Activated CD4-positive, alpha-beta T cell treated with anti-CD3 and anti-CD28 coated beads, Interleukin-2, amount 50 U/mL, for 24 hours (primary cell): ENCODE results near the gene FUT6.
"Not testable (repeated sequence)": the region's sequence is repeated elsewhere in the genome, so short reads cannot be mapped to it uniquely, and the experiment has no call there.

Experiments
- DNase-seq, 2 donors: peaks; one replicate each; pipeline ENCODE4 v3.0.0-alpha.2; 2020; ENCODE audit warnings: low read depth in 1 of 2, low spot score in 1 of 2

The FUT6 gene, protein sequence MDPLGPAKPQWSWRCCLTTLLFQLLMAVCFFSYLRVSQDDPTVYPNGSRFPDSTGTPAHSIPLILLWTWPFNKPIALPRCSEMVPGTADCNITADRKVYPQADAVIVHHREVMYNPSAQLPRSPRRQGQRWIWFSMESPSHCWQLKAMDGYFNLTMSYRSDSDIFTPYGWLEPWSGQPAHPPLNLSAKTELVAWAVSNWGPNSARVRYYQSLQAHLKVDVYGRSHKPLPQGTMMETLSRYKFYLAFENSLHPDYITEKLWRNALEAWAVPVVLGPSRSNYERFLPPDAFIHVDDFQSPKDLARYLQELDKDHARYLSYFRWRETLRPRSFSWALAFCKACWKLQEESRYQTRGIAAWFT

DNA sequence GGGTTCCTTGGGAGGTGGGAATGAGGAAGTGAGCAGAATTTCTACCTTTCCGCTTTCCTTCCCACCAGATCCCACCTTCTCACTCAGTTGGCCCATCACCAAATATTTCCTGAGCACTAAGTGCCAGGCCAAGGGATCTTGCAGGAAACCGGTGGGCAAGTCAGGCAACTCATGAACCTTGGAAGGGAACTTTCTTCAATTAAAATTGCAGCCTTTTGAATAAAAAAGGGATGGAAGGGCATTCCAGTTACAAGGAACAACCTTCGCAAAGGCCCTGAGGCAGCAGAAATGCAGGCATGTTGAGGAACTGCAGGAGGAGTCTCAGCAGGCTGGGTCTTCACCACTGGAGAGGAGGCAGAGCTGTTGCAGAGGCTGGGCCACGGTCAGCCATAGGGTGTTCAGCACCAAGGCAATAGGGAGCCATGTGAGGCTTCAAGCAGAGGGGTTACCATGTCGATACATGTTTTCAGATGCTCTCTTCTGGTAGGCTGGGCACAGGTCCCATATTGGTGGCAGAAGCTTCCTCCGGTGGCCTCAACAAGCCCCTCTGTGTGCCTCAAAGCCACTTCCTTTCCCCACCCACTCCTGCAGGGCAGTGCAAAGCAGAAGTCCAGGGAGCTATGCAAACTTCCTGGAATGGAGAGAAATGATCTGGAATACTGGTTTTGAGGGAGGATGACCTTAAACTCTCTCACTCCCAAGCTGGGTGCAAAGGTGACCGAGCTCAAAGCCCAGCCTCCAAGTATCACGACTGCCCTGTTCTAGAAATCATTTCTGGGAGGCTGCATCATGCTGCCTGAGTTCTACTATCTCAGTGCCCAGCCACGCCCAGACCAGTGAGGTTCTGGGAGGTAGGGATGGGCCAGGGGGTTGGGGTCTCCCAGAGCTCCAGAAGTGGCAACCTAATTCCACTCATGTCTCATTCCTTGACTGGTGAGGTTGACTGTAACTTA lies at the start of gene FUT6:
Gene FUT6 (minus strand): TSS at position 638 of the 953 bp plus-strand sequence. CDS start 7,135 bp downstream, outside the sequence.
- no peak for DNase-seq

- DNase-seq, result not testable (repeated sequence)
Measured at GRCh38 chr19:5884065-5884811, 44.7 kb upstream of the FUT6 start.

DNA sequence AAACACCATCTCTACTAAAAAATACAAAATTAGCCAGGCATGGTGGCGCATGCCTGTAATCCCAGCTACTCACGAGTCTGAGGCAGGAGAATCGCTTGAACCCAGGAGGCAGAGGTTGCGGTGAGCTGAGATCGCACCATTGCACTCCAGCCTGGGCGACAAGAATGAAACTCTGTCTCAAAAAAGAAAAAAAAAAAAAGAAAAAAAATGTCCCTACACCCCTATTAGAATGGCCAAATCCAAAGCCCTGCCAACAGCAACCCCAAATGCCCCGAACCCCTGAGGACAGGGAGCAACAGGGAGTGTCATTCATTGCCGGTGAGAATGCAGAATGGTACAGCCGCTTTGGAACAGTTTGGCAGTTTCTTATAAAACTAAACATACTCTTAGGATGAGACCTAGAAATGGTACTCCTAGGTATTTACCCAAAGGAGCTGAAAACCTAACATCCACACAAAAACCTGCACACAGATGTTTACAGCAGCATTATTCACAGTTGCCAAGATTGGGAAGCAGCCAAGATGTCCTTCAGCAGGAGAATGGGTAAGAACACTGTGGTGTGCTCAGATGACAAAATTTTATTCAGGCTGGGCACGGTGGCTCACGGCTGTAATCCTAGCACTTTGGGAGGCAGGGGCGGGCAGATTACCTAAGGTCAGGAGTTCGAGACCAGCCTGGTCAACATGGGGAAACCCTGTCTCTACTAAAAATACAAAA lies 43.8 kb upstream of the FUT6 start:
- DNase-seq, result not testable (repeated sequence)

DNA sequence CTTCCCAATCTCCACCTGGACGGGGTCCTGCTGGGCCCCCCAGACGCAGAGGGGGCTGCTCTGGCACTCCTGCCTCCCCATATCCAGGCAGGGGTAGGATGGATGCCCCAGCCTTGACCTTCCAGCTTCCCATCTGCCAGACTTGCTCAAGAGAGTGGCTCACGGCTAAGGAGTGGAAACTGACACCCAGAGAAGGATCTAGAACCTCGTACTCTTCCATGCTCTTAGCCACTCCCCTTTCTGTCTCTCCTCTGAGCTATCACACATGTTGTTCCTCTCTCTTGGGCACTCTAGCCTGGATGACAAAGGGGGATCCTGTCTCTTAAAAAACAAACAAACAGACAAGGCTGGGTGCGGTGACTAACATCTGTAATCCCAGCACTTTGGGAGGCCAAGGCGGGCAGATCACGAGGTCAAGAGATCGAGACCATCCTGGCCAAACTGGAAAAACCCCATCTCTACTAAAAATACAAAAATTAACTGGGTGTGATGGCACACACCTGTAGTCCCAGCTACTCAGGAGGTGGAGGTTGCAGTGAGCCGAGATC lies 43.0 kb upstream of the FUT6 start:
- no peak for DNase-seq

- no peak for DNase-seq
Measured at GRCh38 chr19:5881543-5882299, 42.2 kb upstream of the FUT6 start.

GRCh38 chr19:5880604-5881078 lies 41.1 kb upstream of the FUT6 start:
- no peak for DNase-seq

GRCh38 chr19:5880196-5880595 lies 40.7 kb upstream of the FUT6 start:
- DNase-seq, result no peak

- DNase-seq, result no peak
Measured at GRCh38 chr19:5877882-5878281, 38.4 kb upstream of the FUT6 start.

DNA sequence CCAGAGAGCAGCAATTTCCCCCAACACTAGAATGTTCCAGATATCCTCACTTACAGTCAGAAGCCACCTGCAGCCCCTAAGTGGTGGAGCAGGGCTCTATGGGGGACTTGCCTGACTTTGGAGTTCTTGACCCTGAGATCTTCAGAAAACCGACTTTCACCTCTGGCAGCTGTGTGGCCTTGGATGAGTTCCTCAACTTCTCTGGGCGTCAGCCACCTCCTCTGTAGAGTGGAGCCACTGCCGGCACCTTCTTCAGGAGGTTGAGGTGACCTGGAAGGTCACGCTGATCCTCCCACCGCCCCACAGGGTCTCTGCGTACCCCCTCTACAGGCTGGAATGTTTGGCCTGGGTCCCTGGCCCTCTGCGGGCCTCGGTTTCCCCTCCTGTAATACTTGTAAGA lies 37.9 kb upstream of the FUT6 start:
- no peak for DNase-seq

GRCh38 chr19:5874496-5874895 lies 35.0 kb upstream of the FUT6 start:
- not testable (repeated sequence) for DNase-seq

DNA sequence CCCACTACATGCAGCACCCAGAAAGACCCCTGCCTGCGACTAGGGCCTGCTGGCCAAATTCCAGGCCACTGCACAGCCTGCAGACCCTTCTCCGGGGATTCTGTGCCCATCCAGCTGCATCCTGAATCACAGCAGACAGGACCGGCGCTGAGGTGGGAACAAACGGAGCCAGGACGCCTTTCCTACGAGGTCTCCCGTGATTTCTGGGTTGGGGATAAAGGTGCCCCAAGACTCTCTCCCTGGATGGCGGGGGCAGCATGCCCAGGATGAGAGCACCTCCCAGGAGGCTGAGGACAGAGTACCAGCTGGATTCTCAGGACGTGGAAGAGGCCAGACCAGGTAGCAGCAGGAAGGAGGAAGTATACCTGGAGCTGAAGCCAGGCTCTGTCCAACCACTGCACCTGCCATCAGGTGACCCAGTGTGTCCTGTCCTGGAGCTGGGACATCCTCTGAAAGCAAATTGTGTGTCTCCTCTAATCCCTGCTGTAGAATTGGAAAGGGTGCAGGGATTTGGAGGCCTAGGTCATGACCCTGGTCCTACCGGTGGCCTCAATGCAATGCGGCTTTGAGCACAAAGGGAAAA lies 34.2 kb upstream of the FUT6 start:
- DNase-seq, result no peak

- no peak for DNase-seq
Measured at GRCh38 chr19:5870986-5871394, 31.5 kb upstream of the FUT6 start.

GRCh38 chr19:5867201-5868136 lies 28.0 kb upstream of the FUT6 start:
- DNase-seq, result no peak

DNA sequence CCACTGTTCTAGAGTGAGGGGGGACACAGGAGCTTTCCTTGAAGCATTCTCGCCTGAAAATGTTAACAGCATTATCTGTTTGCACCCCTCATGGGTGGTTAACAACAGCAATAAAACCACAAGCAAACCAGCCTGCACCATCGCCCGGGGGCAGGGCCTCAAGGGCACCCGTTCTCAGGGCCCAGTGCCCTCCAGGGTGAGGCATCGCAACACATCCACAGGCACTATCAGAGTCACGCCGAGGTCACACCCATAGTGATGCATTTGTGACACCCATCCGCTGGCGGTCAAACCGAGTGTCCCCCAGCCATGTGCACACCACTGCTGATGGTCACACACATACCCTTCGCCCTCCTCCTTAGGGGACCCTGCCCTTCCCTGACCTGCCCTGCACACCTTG lies 26.3 kb upstream of the FUT6 start:
- no peak for DNase-seq

DNA sequence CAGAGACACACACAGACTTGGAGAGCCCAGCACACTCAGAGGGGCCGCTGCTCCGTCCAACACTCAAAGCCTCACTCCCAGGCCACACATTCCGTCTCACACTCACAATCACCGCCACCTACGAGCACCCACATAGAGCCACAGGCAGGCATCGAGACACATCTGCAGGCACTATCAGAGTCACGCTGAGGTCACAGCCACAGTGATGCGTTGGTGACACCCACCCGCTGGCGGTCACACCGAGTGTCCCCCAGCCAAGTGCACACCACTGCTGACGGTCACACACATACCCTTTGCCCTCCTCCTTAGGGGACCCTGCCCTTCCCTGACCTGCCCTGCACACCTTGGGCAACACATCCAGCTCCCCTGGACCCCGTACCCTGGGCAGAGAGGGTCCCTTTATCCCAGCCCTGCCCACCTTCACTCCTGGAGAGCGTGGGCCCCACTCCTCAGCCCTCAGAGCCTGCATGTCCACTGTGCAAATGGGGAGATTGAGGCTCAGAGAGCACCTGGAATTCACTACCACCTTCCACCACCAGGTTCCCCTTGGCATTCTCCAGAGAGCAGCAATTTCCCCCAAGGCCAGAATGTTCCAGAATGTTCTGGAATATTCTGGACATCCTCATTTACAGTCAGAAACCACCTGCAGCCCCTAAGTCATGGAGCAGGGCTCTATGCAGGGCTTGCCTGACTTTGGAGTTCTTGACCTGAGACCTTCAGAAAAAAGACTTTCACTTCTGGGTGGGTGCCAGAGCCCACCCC lies 25.4 kb upstream of the FUT6 start:
- no peak for DNase-seq

DNA sequence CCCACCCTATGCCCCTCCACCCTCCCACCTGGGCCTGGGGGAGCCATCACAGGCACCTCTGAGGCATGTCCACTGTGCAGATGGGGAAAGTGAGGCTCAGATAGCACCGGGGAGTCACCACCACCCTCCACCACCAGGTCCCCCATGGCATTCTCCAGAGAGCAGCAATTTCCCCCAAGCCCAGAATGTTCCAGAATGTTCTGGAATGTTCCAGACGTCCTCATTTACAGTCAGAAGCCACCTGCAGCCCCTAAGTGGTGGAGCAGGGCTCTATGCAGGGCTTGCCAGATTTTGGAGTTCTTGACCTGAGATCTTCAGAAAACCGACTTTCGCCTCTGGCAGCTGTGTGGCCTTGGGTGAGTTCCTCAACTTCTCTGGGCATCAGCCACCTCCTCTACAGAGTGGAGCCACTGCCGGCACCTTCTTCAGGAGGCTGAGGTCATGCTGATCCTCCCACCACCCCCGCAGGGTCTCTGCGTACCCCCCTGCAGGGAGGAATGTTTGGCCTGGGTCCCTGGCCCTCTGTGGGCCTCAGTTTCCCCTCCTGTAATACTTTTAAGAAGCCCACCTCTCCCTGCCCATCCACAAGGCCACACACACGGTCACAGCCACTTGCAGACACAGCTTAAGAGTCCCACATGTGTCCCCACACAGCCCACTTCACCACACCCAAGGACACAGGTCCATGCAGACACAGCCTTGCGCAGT lies 24.7 kb upstream of the FUT6 start:
- DNase-seq, result no peak
